Measurements from ENCODE around the gene SLC13A3.

GRCh38 chr20:46626758-46627157 is 24.5 kb downstream of the SLC13A3 start:
- no peak for TF ChIP-seq CTCF (IDR thresholded peaks at IDR 0.05)
- TF ChIP-seq POLR2A (IDR thresholded peaks at IDR 0.05): no peak
